Fibroblast of upper back skin (primary cell): Measurements from ENCODE around the gene PSAPL1.

Experiments used
- DNase-seq: peaks from one replicate; pipeline ENCODE4 v3.0.0-alpha.2; 2013

The PSAPL1 gene

GRCh38 chr4:7434766-7435150, at the start of gene PSAPL1:
TSS of gene PSAPL1 (minus strand) at chr4:7434930. CDS start at chr4:7434879, 51 bp downstream.
- peak; percentile 30 for DNase-seq

- no peak for DNase-seq
These were observed 46.5 kb upstream of the PSAPL1 start for GRCh38 chr4:7481227-7481626.

GRCh38 chr4:7480423-7480822, 45.7 kb upstream of the PSAPL1 start:
- no peak for DNase-seq

- DNase-seq = no peak
These were observed 43.9 kb upstream of the PSAPL1 start for GRCh38 chr4:7478665-7479064.

GRCh38 chr4:7477695-7478094, 43.0 kb upstream of the PSAPL1 start:
- DNase-seq = no peak

- DNase-seq = no peak
These were observed 42.1 kb upstream of the PSAPL1 start for GRCh38 chr4:7476820-7477219.

- DNase-seq = no peak
These were observed 40.5 kb upstream of the PSAPL1 start for GRCh38 chr4:7475207-7475606.

- no peak for DNase-seq
These were observed 39.6 kb upstream of the PSAPL1 start for GRCh38 chr4:7474320-7474719.

- DNase-seq = no peak
These were observed 38.4 kb upstream of the PSAPL1 start for GRCh38 chr4:7473081-7473480.

GRCh38 chr4:7472442-7473013, 37.8 kb upstream of the PSAPL1 start:
- DNase-seq = no peak

GRCh38 chr4:7470522-7471128, 35.9 kb upstream of the PSAPL1 start:
- no peak for DNase-seq

- no peak for DNase-seq
These were observed 35.4 kb upstream of the PSAPL1 start for GRCh38 chr4:7470111-7470510.

GRCh38 chr4:7469023-7469422, 34.3 kb upstream of the PSAPL1 start:
- no peak for DNase-seq

GRCh38 chr4:7467471-7467870, 32.7 kb upstream of the PSAPL1 start:
- no peak for DNase-seq

- DNase-seq = no peak
These were observed 32.2 kb upstream of the PSAPL1 start for GRCh38 chr4:7466904-7467303.

GRCh38 chr4:7466215-7466614, 31.5 kb upstream of the PSAPL1 start:
- DNase-seq = no peak

GRCh38 chr4:7465017-7465416, 30.3 kb upstream of the PSAPL1 start:
- no peak for DNase-seq

GRCh38 chr4:7464259-7464655, 29.5 kb upstream of the PSAPL1 start:
- DNase-seq = no peak

GRCh38 chr4:7463566-7464258, 29.0 kb upstream of the PSAPL1 start:
- no peak for DNase-seq

- DNase-seq = peak; percentile 10
These were observed 27.8 kb upstream of the PSAPL1 start for GRCh38 chr4:7462509-7462971.

GRCh38 chr4:7461230-7461629, 26.5 kb upstream of the PSAPL1 start:
- DNase-seq = no peak

GRCh38 chr4:7460566-7460965, 25.8 kb upstream of the PSAPL1 start:
- DNase-seq = peak; percentile 17

- DNase-seq = no peak
These were observed 24.7 kb upstream of the PSAPL1 start for GRCh38 chr4:7459471-7459870.

- DNase-seq = no peak
These were observed 23.7 kb upstream of the PSAPL1 start for GRCh38 chr4:7458477-7458876.

GRCh38 chr4:7458066-7458425, 23.3 kb upstream of the PSAPL1 start:
- DNase-seq = no peak
